ENCODE results near the gene CHMP4B.

DNA sequence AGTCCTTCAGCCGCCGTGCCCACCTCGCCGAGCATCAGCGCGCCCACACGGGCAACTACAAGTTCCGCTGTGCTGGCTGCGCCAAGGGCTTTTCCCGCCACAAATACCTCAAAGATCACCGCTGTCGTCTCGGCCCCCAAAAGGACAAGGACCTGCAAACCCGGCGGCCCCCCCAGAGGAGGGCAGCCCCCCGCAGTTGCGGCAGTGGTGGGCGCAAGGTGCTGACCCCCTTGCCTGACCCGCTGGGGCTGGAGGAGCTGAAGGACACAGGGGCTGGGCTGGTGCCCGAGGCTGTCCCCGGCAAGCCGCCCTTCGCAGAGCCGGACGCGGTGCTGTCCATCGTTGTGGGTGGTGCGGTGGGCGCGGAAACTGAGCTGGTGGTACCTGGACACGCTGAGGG, 20.1 kb upstream of the CHMP4B start:
- TF ChIP-seq POLR2A (IDR thresholded peaks at IDR 0.05): no peak
- TF ChIP-seq, protein P1, sequence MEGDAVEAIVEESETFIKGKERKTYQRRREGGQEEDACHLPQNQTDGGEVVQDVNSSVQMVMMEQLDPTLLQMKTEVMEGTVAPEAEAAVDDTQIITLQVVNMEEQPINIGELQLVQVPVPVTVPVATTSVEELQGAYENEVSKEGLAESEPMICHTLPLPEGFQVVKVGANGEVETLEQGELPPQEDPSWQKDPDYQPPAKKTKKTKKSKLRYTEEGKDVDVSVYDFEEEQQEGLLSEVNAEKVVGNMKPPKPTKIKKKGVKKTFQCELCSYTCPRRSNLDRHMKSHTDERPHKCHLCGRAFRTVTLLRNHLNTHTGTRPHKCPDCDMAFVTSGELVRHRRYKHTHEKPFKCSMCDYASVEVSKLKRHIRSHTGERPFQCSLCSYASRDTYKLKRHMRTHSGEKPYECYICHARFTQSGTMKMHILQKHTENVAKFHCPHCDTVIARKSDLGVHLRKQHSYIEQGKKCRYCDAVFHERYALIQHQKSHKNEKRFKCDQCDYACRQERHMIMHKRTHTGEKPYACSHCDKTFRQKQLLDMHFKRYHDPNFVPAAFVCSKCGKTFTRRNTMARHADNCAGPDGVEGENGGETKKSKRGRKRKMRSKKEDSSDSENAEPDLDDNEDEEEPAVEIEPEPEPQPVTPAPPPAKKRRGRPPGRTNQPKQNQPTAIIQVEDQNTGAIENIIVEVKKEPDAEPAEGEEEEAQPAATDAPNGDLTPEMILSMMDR (IDR thresholded peaks at IDR 0.05): no peak
- TF ChIP-seq EP300 (IDR thresholded peaks at IDR 0.05): no peak

Measured in sigmoid colon (tissue), 4 donors.